Gastrocnemius medialis (tissue), 4 donors: Measurements from ENCODE around the gene MED12L.
"Not testable (repeated sequence)": the region's sequence is repeated elsewhere in the genome, so short reads cannot be mapped to it uniquely, and the experiment has no call there.

Experiments
- POLR2A ChIP-seq, 2 donors: fragments of 450-650 bp; IDR thresholded peaks; one replicate each; pipeline ENCODE4 v1.6.1; 2017; ENCODE audit warnings: antibody characterized with exemption in 2 of 2, mild to moderate bottlenecking in 2 of 2, moderate library complexity in 2 of 2
- TF ChIP-seq, protein P1 (sequence below), 5 experiments: fragments of 450-650 bp in 3 of 5; fragments of 200-600 bp in 2 of 5; sonication (generic) in 2 of 5; IDR thresholded peaks in 4 of 5; conservative IDR thresholded peaks in 1 of 5; 1 replicate in 4 of 5; 2 replicates in 1 of 5; pipeline ENCODE4 v1.5.1; 2016 to 2019; ENCODE audit warnings: antibody characterized with exemption in 5 of 5, mild to moderate bottlenecking in 3 of 5, moderate library complexity in 3 of 5

DNA sequence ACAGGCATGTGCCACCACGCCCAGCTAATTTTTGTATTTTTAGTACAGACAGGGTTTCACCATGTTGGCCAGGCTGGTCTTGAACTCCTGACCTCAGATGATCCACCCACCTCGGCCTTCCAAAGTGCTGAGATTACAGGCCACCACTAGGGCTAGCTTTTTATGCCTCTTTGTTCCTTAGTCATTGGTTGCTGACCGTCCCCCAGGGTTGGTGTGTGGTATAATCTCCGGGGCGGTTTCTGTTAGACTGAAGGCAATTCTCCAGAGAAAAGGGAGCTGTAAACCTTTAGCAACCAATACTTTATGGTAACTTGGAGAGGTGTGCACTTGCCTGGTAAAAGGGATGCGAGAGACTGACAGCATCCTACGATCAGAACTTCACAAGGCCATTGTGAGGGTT, 12.6 kb upstream of the MED12L start:
- TF ChIP-seq, protein P1, sequence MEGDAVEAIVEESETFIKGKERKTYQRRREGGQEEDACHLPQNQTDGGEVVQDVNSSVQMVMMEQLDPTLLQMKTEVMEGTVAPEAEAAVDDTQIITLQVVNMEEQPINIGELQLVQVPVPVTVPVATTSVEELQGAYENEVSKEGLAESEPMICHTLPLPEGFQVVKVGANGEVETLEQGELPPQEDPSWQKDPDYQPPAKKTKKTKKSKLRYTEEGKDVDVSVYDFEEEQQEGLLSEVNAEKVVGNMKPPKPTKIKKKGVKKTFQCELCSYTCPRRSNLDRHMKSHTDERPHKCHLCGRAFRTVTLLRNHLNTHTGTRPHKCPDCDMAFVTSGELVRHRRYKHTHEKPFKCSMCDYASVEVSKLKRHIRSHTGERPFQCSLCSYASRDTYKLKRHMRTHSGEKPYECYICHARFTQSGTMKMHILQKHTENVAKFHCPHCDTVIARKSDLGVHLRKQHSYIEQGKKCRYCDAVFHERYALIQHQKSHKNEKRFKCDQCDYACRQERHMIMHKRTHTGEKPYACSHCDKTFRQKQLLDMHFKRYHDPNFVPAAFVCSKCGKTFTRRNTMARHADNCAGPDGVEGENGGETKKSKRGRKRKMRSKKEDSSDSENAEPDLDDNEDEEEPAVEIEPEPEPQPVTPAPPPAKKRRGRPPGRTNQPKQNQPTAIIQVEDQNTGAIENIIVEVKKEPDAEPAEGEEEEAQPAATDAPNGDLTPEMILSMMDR (IDR thresholded peaks at IDR 0.05 in 4 of 5, conservative IDR thresholded peaks at IDR 0.05 in 1 of 5) = not testable (repeated sequence)
- not testable (repeated sequence) for TF ChIP-seq POLR2A (IDR thresholded peaks at IDR 0.05)
